SK-N-MC (cell line): Measurements from ENCODE around the gene SNAPC4.

Experiments
- EZH2 ChIP-seq: fragments of 200-600 bp; sonication (generic); IDR thresholded peaks from one replicate; pipeline ENCODE4 v1.6.1; 2017; ENCODE audit warnings: antibody characterized with exemption
- FOXP2 ChIP-seq: optimal IDR thresholded peaks from 2 replicates; pipeline ENCODE3; 2011; ENCODE audit warnings: mild to moderate bottlenecking, moderate library complexity; ENCODE audit not compliant: insufficient read depth; ENCODE audit errors: extremely low read length, control extremely low read depth
- POLR2AphosphoS5 ChIP-seq: IDR thresholded peaks from 2 replicates; pipeline ENCODE4 v1.6.1; 2012; ENCODE audit warnings: mild to moderate bottlenecking, low read depth, low read length, borderline replicate concordance

DNA sequence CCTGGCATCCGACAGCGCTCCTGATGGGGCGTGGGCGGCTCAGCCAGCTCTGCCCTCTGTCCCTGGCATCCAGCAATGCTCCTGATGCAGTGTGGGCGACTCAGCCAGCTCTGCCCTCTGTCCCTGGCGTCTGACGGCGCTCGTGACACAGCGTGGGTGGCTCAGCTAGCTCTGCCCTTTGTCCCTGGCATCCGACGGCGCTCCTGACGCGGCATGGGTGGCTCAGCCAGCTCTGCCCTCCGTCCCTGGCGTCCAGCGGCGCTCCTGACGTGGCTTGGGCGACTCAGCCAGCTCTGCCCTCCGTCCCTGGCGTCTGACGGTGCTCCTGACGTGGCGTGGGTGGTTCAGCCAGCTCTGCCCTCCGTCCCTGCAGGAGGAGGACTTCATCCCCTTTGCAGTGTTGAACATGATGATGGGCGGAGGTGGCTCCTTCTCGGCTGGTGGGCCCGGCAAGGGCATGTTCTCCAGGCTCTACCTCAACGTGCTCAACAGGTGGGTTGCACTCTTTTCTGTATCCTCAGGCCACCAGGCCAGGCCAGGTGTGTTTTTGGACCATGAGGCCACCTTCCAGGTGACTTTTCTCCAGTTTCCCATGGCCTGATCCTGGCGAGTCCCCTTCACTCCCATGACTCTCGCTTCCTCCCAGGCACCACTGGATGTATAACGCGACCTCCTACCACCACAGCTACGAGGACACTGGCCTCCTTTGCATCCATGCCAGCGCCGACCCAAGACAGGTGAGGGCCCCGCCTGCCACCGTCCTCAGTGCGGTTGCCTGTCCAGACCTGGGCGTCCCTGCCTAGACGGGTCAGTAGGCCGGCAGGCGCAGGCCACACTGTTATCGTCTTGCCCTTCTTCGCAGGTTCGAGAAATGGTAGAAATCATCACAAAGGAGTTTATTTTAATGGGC lies 18.5 kb upstream of the SNAPC4 start:
- TF ChIP-seq EZH2 (no peak), POLR2AphosphoS5 (no peak), FOXP2 (no peak)
